ENCODE results near the gene REC8. TPM values are rescaled to one million over a fixed set of nuclear protein-coding genes. Genes with fewer than 3 reads are reported as not detected.

Gene REC8
- total RNA-seq, 1 experiment from 2014 or later = 7.6 TPM

GRCh38 chr14:24130380-24130716, 41.5 kb upstream of the REC8 start, which contains the start of gene FITM1 (continued):
- TF ChIP-seq ZNF274 (IDR thresholded peaks at IDR 0.05; ENCODE audit: low read depth, low read length) (no peak), YY1 (IDR thresholded peaks at IDR 0.05; ENCODE audit: extremely low read depth, insufficient replicate concordance, low read depth, low read length) (no peak), CEBPB (IDR thresholded peaks at IDR 0.05; ENCODE audit: low read depth) (no peak), ZFX (IDR thresholded peaks at IDR 0.05) (no peak), ATF3 (IDR thresholded peaks at IDR 0.05) (no peak), CTCF (IDR thresholded peaks at IDR 0.05 in 2 of 3, conservative IDR thresholded peaks at IDR 0.05 in 1 of 3; ENCODE audit: borderline replicate concordance in 1 of 3, insufficient read depth in 1 of 3, low read depth in 2 of 3, low read length in 2 of 3) (no peak), JUND (IDR thresholded peaks at IDR 0.05) (no peak), ELF1 (IDR thresholded peaks at IDR 0.05; ENCODE audit: borderline replicate concordance, low read depth) (no peak)

- Histone ChIP-seq H3K4me1 (ENCODE audit: control insufficient read depth in 1 of 2, insufficient read depth in 2 of 2, low read length in 2 of 2) (peaks cover 7 to 8% of the 10 kb centered on the region in 2 experiments; a peak in 3 of 4 replicates), H3K9me3 (ENCODE audit: control insufficient read depth in 1 of 2, insufficient read depth in 1 of 2, low read depth in 1 of 2, low read length in 2 of 2) (no peaks in the 10 kb centered on the region), H4K20me1 (ENCODE audit: insufficient read depth) (no peaks in the 10 kb centered on the region), H3K9me2 (ENCODE audit: insufficient read depth) (no peaks in the 10 kb centered on the region), H3K27ac (ENCODE audit: low read depth, low read length) (no peak overlapping the region), H3K4me3 (replicated peaks in 1 of 2; ENCODE audit: low read depth in 1 of 2, low read length in 2 of 2) (no peak overlapping the region), H3K79me2 (ENCODE audit: insufficient read depth, low read length) (no peaks in the 10 kb centered on the region), H3K4me2 (ENCODE audit: low read length) (no peak overlapping the region), H3K27me3 (ENCODE audit: insufficient read depth, low read length) (no peaks in the 10 kb centered on the region), H2AFZ (ENCODE audit: low read depth, low read length, poor library complexity, severe bottlenecking) (no peak overlapping the region), H3K36me3 (ENCODE audit: control insufficient read depth in 1 of 2, insufficient read depth in 2 of 2, low read length in 2 of 2) (no peaks in the 10 kb centered on the region), H3K9ac (ENCODE audit: low read length) (no peak overlapping the region)
- DNase-seq (ENCODE audit: low read depth, low spot score) = no peak
- TF ChIP-seq ZFX (IDR thresholded peaks at IDR 0.05) (no peak), TCF7L2 (IDR thresholded peaks at IDR 0.05; ENCODE audit: borderline replicate concordance, extremely low read depth, insufficient read depth, insufficient read length) (no peak), RAD21 (IDR thresholded peaks at IDR 0.05; ENCODE audit: low read depth) (no peak), POLR2A (IDR thresholded peaks at IDR 0.05; ENCODE audit: borderline replicate concordance, extremely low read depth, insufficient read depth, insufficient read length) (no peak), CBX3 (IDR thresholded peaks at IDR 0.05; ENCODE audit: low read depth) (no peak), SIN3A (IDR thresholded peaks at IDR 0.05; ENCODE audit: low read depth) (no peak)
- CTCF ChIA-PET = no interaction called here
- no TSS peak for BruUV-seq (replicated peaks)
- RAD21 ChIA-PET (ENCODE audit: low non-redundant PET in 1 of 2, low total read pairs in 2 of 2, uncharacterized antibody in 2 of 2, unreplicated experiment in 2 of 2) = no interaction called here
- intact Hi-C loops (cut with micrococcal nuclease) = no loop called here
- no peak for ATAC-seq
- POLR2A ChIA-PET = interaction anchor here (3.0 kb wide), 1 partner anchor 16 kb away, joined by 8 read pairs; the partner anchor contains the start of genes DCAF11 and NRL
Measured at GRCh38 chr14:24130717-24131548, 40.9 kb upstream of the REC8 start.

All from HCT116 (cell line).